ENCODE results near the gene PTP4A1. TPM values are rescaled to one million over a fixed set of nuclear protein-coding genes. Genes with fewer than 3 reads are reported as not detected.

The PTP4A1 gene
- total and polyA plus RNA-seq, 2 experiments from 2014 or later = 213 to 264 TPM

GRCh38 chr6:63538550-63538949 is 33.7 kb upstream of the PTP4A1 start:
- Histone ChIP-seq H3K27ac (no peak overlapping the region), H3K36me3 (replicated peaks; ENCODE audit: insufficient read depth, low read depth) (no peaks in the 10 kb centered on the region), H3K79me2 (no peaks in the 10 kb centered on the region), H3K9me2 (replicated peaks; ENCODE audit: insufficient read depth) (no peaks in the 10 kb centered on the region), H3K9me3 (ENCODE audit: low read depth) (no peaks in the 10 kb centered on the region), H2AFZ (no peak overlapping the region), H3K4me2 (no peak overlapping the region), H3K27me3 (no peaks in the 10 kb centered on the region), H3K4me1 (ENCODE audit: insufficient read depth) (no peaks in the 10 kb centered on the region), H3K4me3 (no peak overlapping the region), H4K20me1 (ENCODE audit: insufficient read depth, poor library complexity, severe bottlenecking) (no peaks in the 10 kb centered on the region)
- TF ChIP-seq EZH2 (IDR thresholded peaks at IDR 0.05; ENCODE audit: borderline replicate concordance) = no peak
- no peak for TF ChIP-seq CTCF (IDR thresholded peaks at IDR 0.05; ENCODE audit: poor library complexity)
- no peak for TF ChIP-seq EZH2phosphoT487 (IDR thresholded peaks at IDR 0.05; ENCODE audit: low read depth, severe bottlenecking, unreplicated experiment)
- WGBS (ENCODE audit: low lambda C conversion rate, missing lambda C conversion rate) = 100% methylated on average over 1 of the region's 1 CpG
- no peak for DNase-seq (ENCODE audit: low spot score)

GRCh38 chr6:63543001-63543400 is 29.3 kb upstream of the PTP4A1 start:
- H3K4me1 ChIP-seq (ENCODE audit: insufficient read depth) = no peaks in the 10 kb centered on the region
- no peak overlapping the region for H2AFZ ChIP-seq
- no peak overlapping the region for H3K4me3 ChIP-seq
- H3K27me3 ChIP-seq = no peaks in the 10 kb centered on the region
- TF ChIP-seq EZH2phosphoT487 (IDR thresholded peaks at IDR 0.05; ENCODE audit: low read depth, severe bottlenecking, unreplicated experiment) (no peak), CTCF (IDR thresholded peaks at IDR 0.05; ENCODE audit: poor library complexity) (no peak), EZH2 (IDR thresholded peaks at IDR 0.05; ENCODE audit: borderline replicate concordance) (no peak)
- no peak overlapping the region for H3K27ac ChIP-seq
- no peak overlapping the region for H3K4me2 ChIP-seq
- H3K9me2 ChIP-seq (replicated peaks; ENCODE audit: insufficient read depth) = no peaks in the 10 kb centered on the region
- H3K79me2 ChIP-seq = no peaks in the 10 kb centered on the region
- DNase-seq (ENCODE audit: low spot score) = no peak
- WGBS (ENCODE audit: low lambda C conversion rate, missing lambda C conversion rate) = 72% methylated on average over 1 of the region's 1 CpG
- no peaks in the 10 kb centered on the region for H3K9me3 ChIP-seq (ENCODE audit: low read depth)
- H3K36me3 ChIP-seq (replicated peaks; ENCODE audit: insufficient read depth, low read depth) = no peaks in the 10 kb centered on the region
- no peaks in the 10 kb centered on the region for H4K20me1 ChIP-seq (ENCODE audit: insufficient read depth, poor library complexity, severe bottlenecking)

GRCh38 chr6:63543982-63544381 is 28.3 kb upstream of the PTP4A1 start:
- Histone ChIP-seq H3K27me3 (no peaks in the 10 kb centered on the region), H3K9me2 (replicated peaks; ENCODE audit: insufficient read depth) (no peaks in the 10 kb centered on the region), H3K4me2 (no peak overlapping the region), H3K36me3 (replicated peaks; ENCODE audit: insufficient read depth, low read depth) (no peaks in the 10 kb centered on the region), H3K79me2 (no peaks in the 10 kb centered on the region), H3K4me3 (no peak overlapping the region), H3K9me3 (ENCODE audit: low read depth) (no peaks in the 10 kb centered on the region), H3K4me1 (ENCODE audit: insufficient read depth) (no peaks in the 10 kb centered on the region), H4K20me1 (ENCODE audit: insufficient read depth, poor library complexity, severe bottlenecking) (no peaks in the 10 kb centered on the region), H2AFZ (no peak overlapping the region), H3K27ac (no peak overlapping the region)
- WGBS (ENCODE audit: low lambda C conversion rate, missing lambda C conversion rate) = 66% methylated on average over 3 of the region's 3 CpGs
- TF ChIP-seq CTCF (IDR thresholded peaks at IDR 0.05; ENCODE audit: poor library complexity) (no peak), EZH2 (IDR thresholded peaks at IDR 0.05; ENCODE audit: borderline replicate concordance) (no peak), EZH2phosphoT487 (IDR thresholded peaks at IDR 0.05; ENCODE audit: low read depth, severe bottlenecking, unreplicated experiment) (no peak)
- DNase-seq (ENCODE audit: low spot score) = no peak

GRCh38 chr6:63546236-63546635 is 26.0 kb upstream of the PTP4A1 start:
- TF ChIP-seq EZH2 (IDR thresholded peaks at IDR 0.05; ENCODE audit: borderline replicate concordance) = no peak
- no peak for TF ChIP-seq CTCF (IDR thresholded peaks at IDR 0.05; ENCODE audit: poor library complexity)
- no peak for TF ChIP-seq EZH2phosphoT487 (IDR thresholded peaks at IDR 0.05; ENCODE audit: low read depth, severe bottlenecking, unreplicated experiment)
- 95% methylated on average over 6 of the region's 6 CpGs for WGBS (ENCODE audit: low lambda C conversion rate, missing lambda C conversion rate)
- no peaks in the 10 kb centered on the region for H3K79me2 ChIP-seq

More at GRCh38 chr6:63546236-63546635, 26.0 kb upstream of the PTP4A1 start:
- H3K4me3 ChIP-seq = no peak overlapping the region
- no peaks in the 10 kb centered on the region for H3K36me3 ChIP-seq (replicated peaks; ENCODE audit: insufficient read depth, low read depth)
- DNase-seq (ENCODE audit: low spot score) = no peak
- no peak overlapping the region for H3K27ac ChIP-seq
- no peaks in the 10 kb centered on the region for H3K27me3 ChIP-seq
- no peaks in the 10 kb centered on the region for H4K20me1 ChIP-seq (ENCODE audit: insufficient read depth, poor library complexity, severe bottlenecking)
- H2AFZ ChIP-seq = no peak overlapping the region
- no peak overlapping the region for H3K4me2 ChIP-seq
- H3K9me3 ChIP-seq (ENCODE audit: low read depth) = no peaks in the 10 kb centered on the region
- no peaks in the 10 kb centered on the region for H3K9me2 ChIP-seq (replicated peaks; ENCODE audit: insufficient read depth)
- no peaks in the 10 kb centered on the region for H3K4me1 ChIP-seq (ENCODE audit: insufficient read depth)

Data from hepatocyte (in vitro differentiated cells).